GM12872 (cell line): ENCODE data around the gene DUSP19.

Experiments
- CTCF ChIP-seq: IDR thresholded peaks from 3 replicates; pipeline ENCODE4 v1.5.1; 2011; ENCODE audit warnings: low read depth, mild to moderate bottlenecking, low read length, moderate library complexity; ENCODE audit not compliant: insufficient read depth

The DUSP19 gene

DNA sequence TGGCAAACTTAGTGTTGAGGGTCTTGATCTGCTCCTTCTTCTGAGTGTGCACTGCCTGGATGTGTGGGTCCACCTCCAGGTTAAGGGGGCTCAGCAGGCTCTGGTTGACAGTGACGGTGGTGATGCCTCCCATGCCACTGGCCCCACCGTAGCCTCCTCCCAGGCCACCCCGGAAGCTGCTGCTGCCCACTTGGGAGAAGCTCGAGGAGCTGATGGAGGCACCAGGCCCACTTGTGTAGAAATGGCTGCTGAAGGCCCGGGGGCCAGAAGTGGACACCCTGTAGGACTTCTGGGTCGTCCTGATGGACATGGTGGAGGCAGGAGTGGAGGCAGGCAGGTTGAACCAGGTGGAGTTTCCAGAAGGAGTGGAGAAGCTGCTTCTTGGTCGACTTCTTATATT is 6.4 kb upstream of the DUSP19 start:
- no peak for TF ChIP-seq CTCF

GRCh38 chr2:183078163-183078463 is 434 bp upstream of the DUSP19 start:
- no peak for TF ChIP-seq CTCF

DNA sequence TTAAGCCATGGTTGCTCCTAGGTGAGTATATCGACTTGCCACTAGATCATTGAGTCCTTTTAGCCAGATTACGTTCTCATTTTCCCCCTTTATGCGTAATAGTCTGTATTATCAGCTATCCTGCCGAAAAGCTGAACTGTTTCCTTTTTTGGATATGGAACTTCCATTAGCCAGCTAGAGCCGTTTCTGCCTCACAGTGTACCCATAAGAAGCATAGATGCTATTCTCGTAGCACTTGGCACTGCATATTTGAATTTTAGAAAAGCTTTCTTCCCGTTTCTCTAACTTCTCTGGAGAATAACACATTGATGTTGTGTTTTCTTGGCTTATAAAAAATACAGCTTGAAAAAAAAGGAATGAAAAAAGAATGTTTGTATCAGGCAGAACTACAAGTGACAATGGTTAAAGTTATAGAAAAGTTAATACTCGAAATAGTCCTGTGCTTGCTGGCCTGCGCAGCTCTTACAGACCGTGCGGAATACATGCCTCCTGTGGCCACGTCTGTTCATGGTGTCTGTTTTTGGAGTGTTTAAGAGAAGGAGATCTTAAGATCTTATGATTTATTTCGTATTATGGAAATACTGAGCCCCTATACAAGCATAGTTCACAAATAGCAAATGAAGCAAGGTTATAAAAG is 710 bp downstream of the DUSP19 start:
- no peak for TF ChIP-seq CTCF

GRCh38 chr2:183081911-183082310 is 3.4 kb downstream of the DUSP19 start:
- TF ChIP-seq CTCF = no peak

GRCh38 chr2:183088061-183088460 is 9.5 kb downstream of the DUSP19 start:
- no peak for TF ChIP-seq CTCF

GRCh38 chr2:183089192-183089851 is 10.8 kb downstream of the DUSP19 start:
- TF ChIP-seq CTCF = no peak

DNA sequence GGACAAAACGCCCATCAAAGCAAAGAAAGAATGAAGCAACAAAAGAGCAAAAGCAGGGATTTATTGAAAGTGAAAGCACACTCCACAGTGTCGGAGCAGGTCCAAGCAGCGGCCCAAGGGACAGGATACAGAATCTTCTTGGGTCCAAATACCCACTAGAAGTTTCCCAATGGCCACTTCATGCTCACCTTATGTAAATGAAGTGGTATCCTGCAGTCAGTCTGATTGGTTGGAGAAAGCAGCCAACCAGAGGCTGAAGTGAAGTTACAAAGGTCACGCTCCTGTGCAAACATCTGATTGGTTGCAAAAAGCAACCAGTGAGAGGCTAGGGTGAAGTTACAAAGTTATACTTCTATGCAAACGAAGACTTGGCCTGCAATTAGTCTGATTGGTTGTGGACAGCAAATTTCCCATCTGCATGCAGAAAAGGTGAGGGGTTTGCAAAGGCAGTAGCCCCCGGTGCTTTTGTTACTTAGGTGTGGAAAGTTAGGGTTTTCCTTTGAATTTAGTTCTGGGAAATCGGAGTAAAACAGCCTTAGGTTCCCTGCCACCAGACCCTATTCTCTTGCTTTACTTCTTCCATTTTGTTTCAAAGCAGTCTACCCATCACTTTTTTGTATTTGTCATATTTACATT is 12.9 kb downstream of the DUSP19 start:
- no peak for TF ChIP-seq CTCF
